Endodermal cell (in vitro differentiated cells): ENCODE measurements around the gene OSBPL3. TPM values are rescaled to one million over a fixed set of nuclear protein-coding genes. Genes with fewer than 3 reads are reported as not detected.

ENCODE experiments used
- DNase-seq: peaks from one replicate; pipeline ENCODE4 v3.0.0-alpha.2; 2017
- H3K27ac ChIP-seq: 2 replicates; pipeline ENCODE4 v1.5.1; 2013; ENCODE audit warnings: mild to moderate bottlenecking, low read depth, low read length, moderate library complexity
- H3K27me3 ChIP-seq: 2 replicates; pipeline ENCODE4 v1.6.1; 2013; ENCODE audit warnings: mild to moderate bottlenecking, low read length, moderate library complexity; ENCODE audit not compliant: insufficient read depth, control insufficient read depth, poor library complexity, severe bottlenecking
- H3K36me3 ChIP-seq: 2 replicates; pipeline ENCODE4 v1.7.0; 2013; ENCODE audit warnings: mild to moderate bottlenecking, low read length, moderate library complexity; ENCODE audit not compliant: control insufficient read depth, insufficient read depth
- H3K4me1 ChIP-seq: one replicate; pipeline ENCODE4 v1.7.0; 2013; ENCODE audit warnings: low read length; ENCODE audit not compliant: control insufficient read depth, insufficient read depth
- H3K4me3 ChIP-seq: 2 replicates; pipeline ENCODE4 v1.5.1; 2013; ENCODE audit warnings: mild to moderate bottlenecking, low read length, moderate library complexity
- H3K9ac ChIP-seq: 2 replicates; pipeline ENCODE4 v1.6.1; 2013; ENCODE audit warnings: mild to moderate bottlenecking, low read length, moderate library complexity; ENCODE audit not compliant: poor library complexity, severe bottlenecking; ENCODE audit errors: extremely low read depth
- H3K9me3 ChIP-seq: 2 replicates; pipeline ENCODE4 v1.6.1; 2013; ENCODE audit warnings: mild to moderate bottlenecking, low read length, moderate library complexity; ENCODE audit not compliant: control insufficient read depth
- H3K27ac Mint-ChIP-seq: 2 replicates; pipeline ENCODE4 v1.8.0; 2020; ENCODE audit warnings: mixed read lengths
- H3K27me3 Mint-ChIP-seq: 2 replicates; pipeline ENCODE4 v1.8.0; 2021; ENCODE audit warnings: mild to moderate bottlenecking, mixed read lengths; ENCODE audit not compliant: insufficient read depth
- H3K36me3 Mint-ChIP-seq: 2 replicates; pipeline ENCODE4 v1.8.0; 2020; ENCODE audit warnings: low read depth, mixed read lengths
- H3K4me1 Mint-ChIP-seq: 2 replicates; pipeline ENCODE4 v1.8.0; 2020; ENCODE audit warnings: mixed read lengths
- H3K4me3 Mint-ChIP-seq: 2 replicates; pipeline ENCODE4 v1.8.0; 2020; ENCODE audit warnings: mild to moderate bottlenecking, moderate library complexity, mixed read lengths
- H3K9me3 Mint-ChIP-seq: 2 replicates; pipeline ENCODE4 v1.8.0; 2020; ENCODE audit warnings: mild to moderate bottlenecking, mixed read lengths
- WGBS, 2 experiments: methylation state at CpG; one replicate each; pipeline versions ENCODE4 v1.1.5 to v1.1.7; 2013; ENCODE audit warnings: missing lambda C conversion rate in 2 of 2, mixed read lengths in 1 of 2; ENCODE audit not compliant: insufficient coverage in 1 of 2, insufficient read length in 1 of 2; 5-methylcytosine and 5-hydroxymethylcytosine counted together
- total RNA-seq, 2 donors: library from RNA; stranded (reverse); fragmentation: NEBNext Ultra II Directional in 1 of 2; extraction: Animal tissue kit (Norgen Biotek cat#: 25700) in 1 of 2; gene quantifications; 2 replicates in 1 of 2; 3 replicates in 1 of 2; pipeline ENCODE4 v1.2.1, GENCODE V29; 2021
- TF ChIP-seq, protein P1 (sequence below): fragments of 200-600 bp; sonication (generic); conservative IDR thresholded peaks from 2 replicates; pipeline ENCODE4 v1.5.0; 2021; ENCODE audit warnings: antibody characterized with exemption, mild to moderate bottlenecking

The OSBPL3 gene
- total RNA-seq, 2 donors from 2014 or later = 9.8 to 11.3 TPM

DNA sequence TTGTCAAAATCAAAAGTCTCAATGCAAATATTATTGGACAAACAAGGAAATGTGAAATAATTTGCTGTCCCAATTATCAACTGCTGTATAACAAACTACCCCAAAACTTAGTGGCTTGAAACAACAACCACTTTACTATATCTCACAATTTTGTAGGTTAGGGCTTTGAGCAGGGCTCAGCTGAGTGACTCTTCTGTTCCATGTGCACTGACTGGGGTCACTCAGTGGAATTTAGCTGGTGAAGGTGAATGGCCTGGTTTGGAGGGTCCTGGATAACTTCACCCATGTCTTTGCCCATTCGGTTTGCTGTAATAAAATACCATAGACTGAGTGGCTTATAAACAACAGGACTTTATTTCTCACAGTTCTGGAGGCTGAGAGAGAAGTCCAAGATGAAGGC is 219.0 kb downstream of the OSBPL3 start:
- no peaks in the 10 kb centered on the region for H3K36me3 Mint-ChIP-seq
- 83% methylated on average over 1 of the region's 1 CpG; no CpG with 5 or more reads in 1 of the 2 experiments for WGBS, 2 experiments
- no peak overlapping the region for H3K27ac Mint-ChIP-seq
- H3K4me3 Mint-ChIP-seq = no peak overlapping the region
- no peaks in the 10 kb centered on the region for H3K9me3 Mint-ChIP-seq
- peaks cover 57% of the 10 kb centered on the region for H3K27me3 Mint-ChIP-seq
- no peaks in the 10 kb centered on the region for H3K36me3 ChIP-seq
- peaks cover 5% of the 10 kb centered on the region for H3K4me1 Mint-ChIP-seq
- H3K27ac ChIP-seq = no peak overlapping the region
- H3K4me1 ChIP-seq = no peaks in the 10 kb centered on the region
- H3K9ac ChIP-seq = no peak overlapping the region
- H3K9me3 ChIP-seq = no peaks in the 10 kb centered on the region
- H3K4me3 ChIP-seq = no peak overlapping the region
- H3K27me3 ChIP-seq = peaks cover 38% of the 10 kb centered on the region
- TF ChIP-seq, protein P1, sequence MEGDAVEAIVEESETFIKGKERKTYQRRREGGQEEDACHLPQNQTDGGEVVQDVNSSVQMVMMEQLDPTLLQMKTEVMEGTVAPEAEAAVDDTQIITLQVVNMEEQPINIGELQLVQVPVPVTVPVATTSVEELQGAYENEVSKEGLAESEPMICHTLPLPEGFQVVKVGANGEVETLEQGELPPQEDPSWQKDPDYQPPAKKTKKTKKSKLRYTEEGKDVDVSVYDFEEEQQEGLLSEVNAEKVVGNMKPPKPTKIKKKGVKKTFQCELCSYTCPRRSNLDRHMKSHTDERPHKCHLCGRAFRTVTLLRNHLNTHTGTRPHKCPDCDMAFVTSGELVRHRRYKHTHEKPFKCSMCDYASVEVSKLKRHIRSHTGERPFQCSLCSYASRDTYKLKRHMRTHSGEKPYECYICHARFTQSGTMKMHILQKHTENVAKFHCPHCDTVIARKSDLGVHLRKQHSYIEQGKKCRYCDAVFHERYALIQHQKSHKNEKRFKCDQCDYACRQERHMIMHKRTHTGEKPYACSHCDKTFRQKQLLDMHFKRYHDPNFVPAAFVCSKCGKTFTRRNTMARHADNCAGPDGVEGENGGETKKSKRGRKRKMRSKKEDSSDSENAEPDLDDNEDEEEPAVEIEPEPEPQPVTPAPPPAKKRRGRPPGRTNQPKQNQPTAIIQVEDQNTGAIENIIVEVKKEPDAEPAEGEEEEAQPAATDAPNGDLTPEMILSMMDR = no peak
- no peak for DNase-seq

DNA sequence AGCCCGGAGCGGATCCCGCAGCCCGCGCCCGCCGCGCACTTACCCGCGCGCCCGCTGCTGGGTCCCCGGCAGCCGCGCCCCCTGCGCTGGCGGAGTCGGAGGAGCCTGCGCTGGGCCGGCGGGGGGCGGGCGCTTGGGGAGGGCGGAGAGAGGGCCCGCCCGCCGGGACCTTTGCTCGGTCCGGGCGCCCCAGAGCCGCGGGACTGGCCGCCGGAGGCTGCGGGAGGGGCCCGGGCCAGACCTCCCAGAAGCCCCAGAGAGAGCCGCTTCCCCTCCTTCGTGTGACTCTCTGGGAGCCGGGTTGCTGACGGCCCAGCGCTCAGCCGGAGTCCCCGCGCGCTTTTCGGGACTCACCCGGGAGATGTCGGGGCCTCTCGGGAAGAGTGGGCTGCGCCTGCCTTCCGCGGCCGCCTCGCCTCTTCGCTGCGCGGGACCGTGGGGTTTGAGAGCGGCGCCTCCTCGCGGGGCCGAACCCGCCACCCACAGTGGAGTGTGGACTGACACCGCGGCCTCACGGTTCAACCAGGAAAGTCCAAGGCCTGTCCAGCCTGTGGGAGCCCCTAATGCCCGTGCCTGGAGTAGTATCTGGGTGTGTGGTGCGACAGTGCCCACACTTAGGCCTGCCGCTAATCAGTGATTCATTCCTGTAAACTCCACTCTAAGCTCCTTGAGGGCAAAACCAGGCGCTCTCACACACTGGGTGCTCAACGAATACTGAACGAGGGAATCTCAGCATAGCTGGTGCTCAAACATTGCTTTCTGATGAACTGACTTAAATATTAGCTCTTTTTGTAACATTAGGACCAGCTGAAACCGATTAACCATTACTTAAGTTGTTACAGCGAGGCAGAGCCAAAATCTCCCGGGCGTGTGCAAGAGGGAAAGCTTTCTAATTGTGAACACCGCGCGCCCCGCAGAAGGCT is 222.4 kb downstream of the OSBPL3 start, which contains the start of gene GSDME:
TSS of gene GSDME (minus strand) at position 112 of the 923 bp plus-strand sequence. CDS start 7,690 bp downstream, outside the sequence.
- WGBS, 2 experiments = 13 to 40% methylated on average over 27 to 81 of the region's 81 CpGs
- peak within 1 kb of the TSS; percentile 35 for H3K9ac ChIP-seq
- peaks cover 5% of the 10 kb centered on the region for H3K4me1 Mint-ChIP-seq
- TF ChIP-seq, protein P1 = no peak
- no peaks in the 10 kb centered on the region for H3K9me3 ChIP-seq
- no peak within 1 kb of the TSS for H3K27ac ChIP-seq
- H3K27me3 Mint-ChIP-seq = peaks cover 73% of the 10 kb centered on the region
- H3K4me3 Mint-ChIP-seq = peak within 1 kb of the TSS; percentile 74
- H3K36me3 ChIP-seq = no peaks in the 10 kb centered on the region
- peak within 1 kb of the TSS; percentile 81 for H3K4me3 ChIP-seq
- no peaks in the 10 kb centered on the region for H3K36me3 Mint-ChIP-seq
- DNase-seq = peak; percentile 86
- H3K27me3 ChIP-seq = peaks cover 55% of the 10 kb centered on the region
- no peaks in the 10 kb centered on the region for H3K4me1 ChIP-seq
- H3K9me3 Mint-ChIP-seq = no peaks in the 10 kb centered on the region
- no peak within 1 kb of the TSS for H3K27ac Mint-ChIP-seq

DNA sequence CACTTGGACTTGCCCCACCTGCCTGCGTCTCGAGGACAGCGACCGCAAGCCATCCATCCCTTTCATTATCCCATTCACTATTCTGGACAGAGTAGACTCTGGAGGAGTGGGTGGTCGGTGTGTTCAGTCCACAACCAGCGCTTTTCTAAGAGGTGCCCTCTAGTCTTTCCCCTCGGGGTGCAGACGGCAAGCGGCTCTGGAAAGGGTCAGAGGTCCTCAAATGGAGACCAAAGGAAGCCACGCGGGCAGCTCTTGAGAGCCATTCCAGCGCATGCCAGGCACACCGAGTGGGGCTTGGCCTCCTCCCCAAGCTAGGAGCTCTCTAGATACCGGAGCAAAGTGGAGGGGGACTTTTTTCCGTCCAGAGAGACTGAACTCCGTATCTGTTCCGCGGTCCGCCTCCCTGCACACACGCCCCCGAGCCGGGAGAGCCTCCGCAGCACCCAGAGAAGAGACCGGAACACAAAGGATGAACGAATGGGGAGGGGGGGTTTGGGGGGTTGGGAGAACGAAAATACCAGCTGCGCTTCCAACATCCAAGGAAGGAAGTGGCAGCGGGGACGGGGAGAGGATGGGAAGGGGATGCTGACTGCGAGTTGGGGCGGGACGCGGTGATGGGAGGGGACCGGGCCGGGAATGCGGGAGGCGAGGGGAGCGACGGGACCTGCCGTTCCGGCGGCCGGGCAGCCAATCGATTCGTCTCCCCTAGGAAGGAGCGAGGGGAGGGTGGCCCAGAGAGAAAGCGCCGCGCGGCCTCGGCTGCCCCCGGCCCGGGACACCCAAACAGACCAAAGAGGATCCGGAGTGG is 223.2 kb downstream of the OSBPL3 start:
- Histone ChIP-seq H3K36me3 (no peaks in the 10 kb centered on the region), H3K9me3 (no peaks in the 10 kb centered on the region), H3K27me3 (peaks cover 55% of the 10 kb centered on the region), H3K4me1 (no peaks in the 10 kb centered on the region), H3K9ac (no peak overlapping the region), H3K27ac (no peak overlapping the region), H3K4me3 (peak overlapping the region; percentile 81)
- no peaks in the 10 kb centered on the region for H3K36me3 Mint-ChIP-seq
- H3K4me1 Mint-ChIP-seq = peaks cover 5% of the 10 kb centered on the region
- peak; percentile 73 for DNase-seq
- TF ChIP-seq, protein P1 = no peak
- peaks cover 72% of the 10 kb centered on the region for H3K27me3 Mint-ChIP-seq
- peak overlapping the region; percentile 74 for H3K4me3 Mint-ChIP-seq
- no peak overlapping the region for H3K27ac Mint-ChIP-seq
- 5 to 9% methylated on average over 10 to 54 of the region's 54 CpGs for WGBS, 2 experiments
- no peaks in the 10 kb centered on the region for H3K9me3 Mint-ChIP-seq
